Measurements from ENCODE around the gene HNMT.
A peak's percentile ranks its signal among the peaks of the same experiment; 100 is the strongest.

HNMT gene

GRCh38 chr2:137945229-137945628 lies 19.0 kb upstream of the HNMT start:
- TF ChIP-seq, protein P1, sequence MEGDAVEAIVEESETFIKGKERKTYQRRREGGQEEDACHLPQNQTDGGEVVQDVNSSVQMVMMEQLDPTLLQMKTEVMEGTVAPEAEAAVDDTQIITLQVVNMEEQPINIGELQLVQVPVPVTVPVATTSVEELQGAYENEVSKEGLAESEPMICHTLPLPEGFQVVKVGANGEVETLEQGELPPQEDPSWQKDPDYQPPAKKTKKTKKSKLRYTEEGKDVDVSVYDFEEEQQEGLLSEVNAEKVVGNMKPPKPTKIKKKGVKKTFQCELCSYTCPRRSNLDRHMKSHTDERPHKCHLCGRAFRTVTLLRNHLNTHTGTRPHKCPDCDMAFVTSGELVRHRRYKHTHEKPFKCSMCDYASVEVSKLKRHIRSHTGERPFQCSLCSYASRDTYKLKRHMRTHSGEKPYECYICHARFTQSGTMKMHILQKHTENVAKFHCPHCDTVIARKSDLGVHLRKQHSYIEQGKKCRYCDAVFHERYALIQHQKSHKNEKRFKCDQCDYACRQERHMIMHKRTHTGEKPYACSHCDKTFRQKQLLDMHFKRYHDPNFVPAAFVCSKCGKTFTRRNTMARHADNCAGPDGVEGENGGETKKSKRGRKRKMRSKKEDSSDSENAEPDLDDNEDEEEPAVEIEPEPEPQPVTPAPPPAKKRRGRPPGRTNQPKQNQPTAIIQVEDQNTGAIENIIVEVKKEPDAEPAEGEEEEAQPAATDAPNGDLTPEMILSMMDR (IDR thresholded peaks at IDR 0.05): no peak
- Histone ChIP-seq H3K27ac (no peak overlapping the region), H3K4me3 (no peak overlapping the region)
- no peak for DNase-seq (ENCODE audit: low spot score)

GRCh38 chr2:137946227-137946626 lies 18.0 kb upstream of the HNMT start:
- TF ChIP-seq, protein P1 (IDR thresholded peaks at IDR 0.05): no peak
- Histone ChIP-seq H3K27ac (no peak overlapping the region), H3K4me3 (no peak overlapping the region)
- no peak for DNase-seq (ENCODE audit: low spot score)

GRCh38 chr2:137947032-137947727 lies 17.1 kb upstream of the HNMT start:
- TF ChIP-seq, protein P1 (IDR thresholded peaks at IDR 0.05): no peak
- H3K4me3 ChIP-seq: no peak overlapping the region
- no peak overlapping the region for H3K27ac ChIP-seq
- DNase-seq (ENCODE audit: low spot score): no peak

GRCh38 chr2:137947728-137948336 lies 16.4 kb upstream of the HNMT start:
- H3K27ac ChIP-seq: no peak overlapping the region
- no peak for DNase-seq (ENCODE audit: low spot score)
- no peak overlapping the region for H3K4me3 ChIP-seq
- TF ChIP-seq, protein P1 (IDR thresholded peaks at IDR 0.05): peak; percentile 55

GRCh38 chr2:137948894-137949293 lies 15.4 kb upstream of the HNMT start:
- Histone ChIP-seq H3K4me3 (no peak overlapping the region), H3K27ac (no peak overlapping the region)
- DNase-seq (ENCODE audit: low spot score): no peak
- TF ChIP-seq, protein P1 (IDR thresholded peaks at IDR 0.05): no peak

- H3K27ac ChIP-seq: no peak overlapping the region
- no peak overlapping the region for H3K4me3 ChIP-seq
- no peak for DNase-seq (ENCODE audit: low spot score)
- TF ChIP-seq, protein P1 (IDR thresholded peaks at IDR 0.05): no peak
Observed at GRCh38 chr2:137950238-137950637, 14.0 kb upstream of the HNMT start.

GRCh38 chr2:137951586-137951985 lies 12.7 kb upstream of the HNMT start:
- DNase-seq (ENCODE audit: low spot score): no peak
- TF ChIP-seq, protein P1 (IDR thresholded peaks at IDR 0.05): no peak
- no peak overlapping the region for H3K4me3 ChIP-seq
- no peak overlapping the region for H3K27ac ChIP-seq

Data from coronary artery (tissue), 2 donors.